NCI-H460 (cell line): Measurements from ENCODE around the gene INSYN1. TPM values are rescaled to one million over a fixed set of nuclear protein-coding genes. Genes with fewer than 3 reads are reported as not detected.
"Not testable (repeated sequence)": the region's sequence is repeated elsewhere in the genome, so short reads cannot be mapped to it uniquely, and the experiment has no call there.

ENCODE experiments used
- DNase-seq: peaks from one replicate; pipeline ENCODE4 v3.0.0-alpha.2; 2016; ENCODE audit warnings: low read depth; ENCODE audit errors: extremely low read depth
- total RNA-seq: library from RNA; depleted of rRNA; stranded (reverse); fragments of >200 nt; shearing (Covaris generic); gene quantifications from 2 replicates; pipeline ENCODE4 v1.2.3, GENCODE V29; 2014

Gene INSYN1
- total RNA-seq, 1 experiment from 2014 or later = 0.02 TPM

DNA sequence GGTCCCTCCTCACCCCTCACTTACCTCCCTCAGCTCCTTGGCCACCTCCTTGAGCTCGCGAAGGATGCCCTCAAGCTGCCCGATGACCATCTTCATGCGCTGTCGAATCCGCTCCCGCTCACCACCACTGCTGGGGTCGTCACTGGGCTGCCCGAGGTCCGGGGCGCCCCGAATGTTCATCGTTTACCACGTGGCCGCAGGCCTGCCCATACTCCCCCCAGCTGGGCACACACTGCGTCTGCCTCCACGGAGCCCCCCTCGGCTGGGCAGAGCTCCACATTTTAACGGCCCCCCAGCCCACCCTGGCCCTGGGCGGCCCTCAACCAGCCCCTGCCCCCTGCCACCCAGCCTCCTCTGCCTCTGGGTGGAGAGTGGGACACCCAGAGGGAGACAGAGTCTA lies 2.2 kb downstream of the INSYN1 start:
- no peak for DNase-seq

DNA sequence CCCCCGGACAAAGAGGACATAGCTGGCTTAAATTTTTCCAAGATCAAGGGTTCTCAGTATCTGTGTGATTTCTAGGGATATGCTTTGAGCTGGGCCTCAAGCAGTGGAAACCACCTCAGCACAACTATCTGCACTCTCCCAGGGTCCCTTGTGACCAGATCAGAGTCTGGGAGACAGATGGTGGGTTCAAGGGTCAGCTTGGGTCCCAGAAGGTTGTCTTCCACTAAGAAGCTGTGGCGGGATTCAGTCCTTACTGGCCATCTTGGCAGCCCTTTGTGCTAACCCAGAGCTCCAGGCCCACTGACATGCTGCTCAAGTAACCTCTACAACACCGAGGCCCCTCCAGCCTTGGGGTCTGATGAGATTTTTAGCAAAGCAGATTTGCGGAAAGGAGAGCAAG lies 2.7 kb downstream of the INSYN1 start:
- DNase-seq = no peak

DNA sequence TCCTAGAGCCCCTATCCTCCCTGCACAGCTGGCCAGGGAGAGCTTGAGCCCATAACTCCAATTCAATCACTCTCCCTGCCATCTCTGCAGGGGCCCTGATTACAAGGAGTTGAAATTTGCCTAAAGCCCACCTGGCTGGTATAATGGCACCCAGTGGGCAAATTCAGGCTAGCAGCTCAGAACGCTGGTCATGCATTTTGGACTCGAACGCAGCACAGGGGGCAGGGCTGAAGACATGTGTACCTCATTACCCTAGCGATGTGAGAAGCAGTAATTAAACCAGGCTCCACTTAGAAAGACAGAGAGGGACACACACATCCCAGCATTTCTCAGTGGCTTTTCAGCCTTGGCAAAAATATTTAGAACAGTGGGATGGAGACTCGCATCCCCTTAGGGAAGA lies 3.2 kb downstream of the INSYN1 start:
- DNase-seq = no peak

DNA sequence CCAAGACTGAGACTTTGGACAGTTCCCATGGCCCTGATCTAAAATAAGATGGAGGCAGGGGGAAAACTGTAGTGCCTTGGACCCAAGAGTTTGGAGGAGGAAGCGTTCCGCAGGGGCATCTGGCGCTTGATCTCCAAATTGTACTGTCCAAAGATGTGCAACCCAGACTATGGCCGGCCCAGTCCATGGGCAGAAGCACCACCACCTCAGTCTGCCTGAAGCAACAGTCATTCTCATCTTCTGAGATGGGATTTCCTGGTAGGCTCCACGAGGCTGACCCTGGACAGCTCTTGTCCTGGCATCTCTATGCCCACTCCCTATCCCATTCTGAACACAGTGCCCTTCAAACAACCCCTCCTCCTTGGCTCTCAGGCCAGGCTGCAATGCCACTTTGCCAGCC lies 3.6 kb downstream of the INSYN1 start:
- DNase-seq = no peak

DNA sequence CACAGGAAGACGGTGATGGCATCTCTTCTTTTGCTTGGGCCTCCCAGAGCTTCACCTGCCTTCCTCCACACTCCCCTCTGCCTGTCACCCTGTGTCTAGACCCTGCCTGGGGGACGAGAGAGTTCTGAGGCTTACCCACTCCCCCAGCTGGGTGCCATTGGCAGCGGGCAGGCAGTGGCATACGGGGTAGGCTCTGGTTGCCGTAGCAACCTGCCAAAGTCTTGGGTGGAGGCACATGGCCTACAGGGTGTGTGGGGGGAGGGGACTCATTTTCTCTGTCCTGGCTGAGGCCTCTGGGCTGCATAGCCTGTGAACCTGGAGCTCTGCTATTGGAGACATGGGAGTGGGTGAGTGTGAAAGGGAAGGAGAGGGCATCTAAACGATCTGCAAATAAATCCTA lies 4.4 kb downstream of the INSYN1 start:
- DNase-seq = no peak

DNA sequence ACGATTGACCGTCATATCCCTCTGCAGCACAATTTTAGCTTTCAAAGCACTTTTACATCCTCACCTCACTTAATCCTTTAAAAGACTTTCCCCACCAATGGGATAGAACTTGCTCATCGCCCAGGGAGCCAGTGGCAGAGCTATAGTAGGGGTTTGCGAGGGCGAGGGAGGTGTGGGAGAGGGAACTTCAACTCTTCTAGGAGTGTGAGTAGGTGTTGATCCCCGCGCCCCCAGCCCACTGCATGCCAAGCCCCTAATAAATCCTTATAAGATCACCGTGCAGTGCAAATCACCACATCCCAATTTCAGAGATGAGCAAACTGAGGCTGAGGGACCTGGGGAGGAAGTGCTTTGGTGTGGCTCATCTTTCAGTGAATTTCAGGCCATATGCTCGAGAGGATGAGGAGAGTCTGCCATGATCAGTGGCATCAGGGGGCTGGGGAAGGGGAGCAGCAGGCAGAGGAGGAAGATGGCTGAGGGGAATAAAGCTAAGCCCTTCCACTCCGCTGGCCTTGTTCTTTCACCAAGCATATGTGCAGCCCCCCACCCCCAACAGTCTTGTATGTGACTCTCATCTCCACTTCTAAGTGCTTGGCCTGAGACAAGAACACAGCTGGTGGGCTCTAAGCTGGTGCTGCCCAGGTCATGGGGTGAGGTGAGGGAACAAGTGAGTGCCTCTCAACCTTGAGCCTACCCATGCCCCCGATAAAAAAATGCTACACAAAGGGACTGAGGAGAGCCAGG lies 5.1 kb downstream of the INSYN1 start:
- no peak for DNase-seq

DNA sequence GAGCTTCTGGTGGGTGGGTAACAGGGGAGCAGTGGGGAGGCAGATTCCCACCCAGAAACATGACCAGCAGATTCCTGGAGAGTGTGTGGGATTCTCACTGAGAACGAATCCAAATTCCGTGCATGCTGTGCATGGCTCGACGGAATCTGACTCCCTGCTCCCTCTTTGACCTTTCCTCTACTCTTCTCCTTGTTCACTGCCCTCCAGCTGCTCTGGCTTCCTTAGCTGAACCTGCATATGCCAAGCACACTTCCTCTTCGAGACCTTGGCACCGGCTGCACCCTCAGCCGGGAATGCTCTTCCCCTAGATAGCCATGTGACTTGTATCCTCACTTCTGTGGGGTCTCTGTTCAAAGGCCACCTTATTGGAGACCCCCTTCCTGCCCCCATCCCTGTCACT lies 6.3 kb downstream of the INSYN1 start:
- no peak for DNase-seq

DNA sequence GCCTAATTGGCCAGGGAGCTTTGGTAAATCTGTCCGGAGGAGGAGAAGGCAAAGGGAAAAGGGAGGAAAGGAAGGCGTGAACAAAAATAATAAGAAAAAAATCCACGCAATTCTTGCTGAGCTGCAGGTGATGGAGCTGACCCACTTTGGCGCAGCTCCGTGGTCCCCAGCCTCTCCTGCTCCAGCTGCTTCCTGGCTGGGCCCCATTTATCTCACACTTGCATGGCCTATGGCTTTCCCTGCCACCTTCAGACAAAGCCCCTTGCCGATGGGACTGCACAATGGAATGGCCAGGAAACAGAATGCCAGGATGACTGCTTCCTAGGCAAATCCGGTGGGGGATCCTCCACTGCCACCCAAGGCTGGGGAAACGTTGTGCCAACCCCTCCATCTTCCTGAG lies 6.9 kb downstream of the INSYN1 start:
- no peak for DNase-seq

DNA sequence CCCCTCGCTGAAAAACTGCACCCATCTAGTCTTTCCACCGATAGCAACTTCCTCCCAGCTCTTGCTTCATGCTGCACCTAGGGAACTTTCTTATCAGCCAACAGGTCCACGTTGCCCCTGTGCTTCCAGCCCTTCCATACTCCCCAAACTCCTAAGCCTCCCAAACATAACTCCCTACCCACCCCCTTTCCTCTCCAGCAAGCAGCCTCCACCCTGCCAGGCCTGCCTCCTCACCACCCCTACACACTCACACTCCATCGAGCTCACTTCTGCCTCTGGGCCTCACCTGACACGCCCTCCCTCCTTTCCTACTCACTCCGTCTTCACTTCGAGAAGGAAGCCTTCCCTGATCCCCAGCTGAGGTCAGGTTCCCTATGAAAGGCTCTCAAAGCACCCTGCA lies 8.1 kb downstream of the INSYN1 start:
- DNase-seq = no peak

DNA sequence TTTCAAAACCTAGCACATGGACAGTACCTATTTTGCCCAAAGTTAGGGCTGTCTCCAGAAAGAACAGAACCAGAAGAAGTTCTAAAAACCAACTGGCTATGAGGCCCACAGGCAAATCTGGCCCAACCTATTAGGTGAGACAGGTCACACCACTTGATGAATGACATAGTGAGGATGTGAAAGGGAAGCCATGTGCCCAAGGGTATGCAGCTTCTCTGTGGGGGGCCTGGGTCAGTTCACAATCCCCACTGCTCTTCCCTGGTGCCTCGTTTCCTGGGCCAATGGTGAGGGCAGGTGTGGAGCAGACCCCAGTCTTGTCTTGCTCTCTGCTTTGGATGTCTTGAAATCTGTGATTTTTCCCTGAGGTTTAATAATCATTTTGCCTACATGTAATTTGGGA lies 8.9 kb downstream of the INSYN1 start:
- DNase-seq = no peak

DNA sequence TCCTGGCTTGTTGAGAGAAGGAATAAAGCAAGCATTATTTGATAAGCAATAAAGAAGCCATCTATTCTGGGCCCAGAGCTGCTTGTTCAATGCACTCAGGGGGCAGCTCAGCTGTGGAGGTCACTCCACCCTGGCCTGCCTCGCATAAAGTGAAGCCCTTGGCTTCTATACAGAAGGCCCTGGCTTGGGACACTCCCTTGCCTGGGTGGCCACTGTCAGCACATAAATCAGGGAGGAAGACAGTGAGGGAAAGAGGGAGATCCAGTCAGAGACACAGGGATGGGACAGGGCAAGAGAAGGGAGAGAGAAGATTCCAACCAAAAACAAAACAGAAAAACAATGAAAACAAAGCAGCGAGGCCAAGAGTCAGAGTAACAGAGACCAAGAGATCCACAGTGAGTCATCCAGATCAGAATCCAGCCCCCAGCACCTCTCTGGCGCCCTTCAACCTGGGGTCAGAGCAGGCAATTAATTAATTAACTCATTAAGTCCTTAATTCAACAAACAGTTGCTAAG lies 11.8 kb downstream of the INSYN1 start:
- DNase-seq = no peak

DNA sequence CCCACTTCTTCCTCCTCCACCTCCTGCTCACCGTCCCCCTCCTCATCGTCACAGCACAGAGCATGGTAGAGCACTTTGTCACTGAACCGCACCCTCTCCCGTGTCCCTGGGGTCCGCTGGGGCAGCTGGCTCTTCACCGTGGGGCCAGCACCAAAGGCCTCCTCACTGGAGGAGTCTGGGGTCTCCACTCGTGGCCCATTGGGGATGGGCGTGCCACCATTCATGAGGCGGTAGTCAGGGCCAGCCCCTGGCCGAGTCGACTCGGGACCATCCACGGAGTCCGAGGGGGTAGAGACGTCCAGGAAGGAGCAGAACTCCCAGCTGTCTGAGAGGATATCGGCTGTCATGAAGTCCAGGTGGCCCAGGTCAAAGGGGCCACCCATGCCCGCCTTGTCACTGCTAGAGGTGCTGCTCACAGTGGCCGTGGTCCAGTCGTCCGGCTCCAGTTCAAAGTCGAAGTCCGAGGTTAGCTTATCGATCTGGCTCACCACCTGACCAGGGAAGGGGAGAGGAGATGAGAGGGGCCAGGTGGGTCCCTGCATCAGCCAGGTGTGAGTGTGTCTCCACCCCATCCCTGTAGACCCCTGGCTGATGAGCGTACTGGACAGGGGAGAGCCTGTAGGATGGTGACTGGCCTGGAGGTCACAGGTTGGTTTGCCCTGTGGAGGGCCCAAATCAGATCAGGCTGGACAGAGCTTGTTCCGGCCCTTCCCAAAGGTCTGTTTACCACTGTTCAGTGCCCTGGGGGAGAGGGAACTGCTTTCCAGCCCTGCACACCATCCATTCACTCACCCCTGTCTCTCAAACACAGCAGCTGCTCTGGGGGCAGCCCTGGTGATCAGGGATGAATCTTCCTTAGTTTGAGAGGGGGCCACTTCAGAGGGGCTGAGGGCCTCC lies 12.8 kb downstream of the INSYN1 start:
- DNase-seq = no peak

DNA sequence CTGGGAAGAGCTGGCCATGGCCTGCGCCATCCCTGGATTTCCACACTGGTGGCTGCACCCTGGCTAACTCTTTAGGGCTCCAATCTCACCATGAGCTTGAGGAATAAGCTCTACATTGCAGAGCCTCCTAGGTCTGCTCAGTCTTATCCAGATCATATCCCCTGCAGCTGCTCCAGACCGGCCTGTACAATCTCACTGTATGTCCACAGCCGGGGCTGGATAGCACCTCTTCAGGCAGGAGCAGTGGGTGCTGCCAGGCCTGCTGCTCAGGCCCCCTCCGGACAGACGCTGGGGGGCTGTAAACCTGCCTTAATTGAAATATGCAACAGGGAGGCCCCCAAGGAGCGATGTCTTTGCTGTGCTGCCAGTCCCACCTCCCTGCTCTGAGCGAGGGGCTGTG lies 15.6 kb downstream of the INSYN1 start:
- DNase-seq = no peak

DNA sequence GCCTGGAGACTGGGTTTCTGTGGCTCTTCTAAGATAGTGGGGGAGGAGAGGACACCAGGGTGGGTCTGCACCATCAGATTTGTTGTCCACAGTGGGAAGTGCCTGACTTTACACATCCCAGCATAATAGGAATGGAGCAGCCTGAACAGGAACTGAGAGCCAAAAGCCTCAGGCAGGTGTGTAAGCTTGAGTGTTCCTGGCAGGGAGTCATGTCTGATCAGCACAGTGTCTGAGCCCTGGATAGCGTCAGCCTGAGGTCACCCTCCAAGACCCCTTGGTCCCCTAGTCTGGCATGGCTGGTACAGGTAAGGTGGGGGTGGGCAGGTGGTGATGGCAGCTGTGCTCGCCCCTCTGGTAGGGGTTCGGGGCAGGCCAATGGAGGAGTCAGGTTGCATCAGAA lies 20.2 kb downstream of the INSYN1 start:
- no peak for DNase-seq

DNA sequence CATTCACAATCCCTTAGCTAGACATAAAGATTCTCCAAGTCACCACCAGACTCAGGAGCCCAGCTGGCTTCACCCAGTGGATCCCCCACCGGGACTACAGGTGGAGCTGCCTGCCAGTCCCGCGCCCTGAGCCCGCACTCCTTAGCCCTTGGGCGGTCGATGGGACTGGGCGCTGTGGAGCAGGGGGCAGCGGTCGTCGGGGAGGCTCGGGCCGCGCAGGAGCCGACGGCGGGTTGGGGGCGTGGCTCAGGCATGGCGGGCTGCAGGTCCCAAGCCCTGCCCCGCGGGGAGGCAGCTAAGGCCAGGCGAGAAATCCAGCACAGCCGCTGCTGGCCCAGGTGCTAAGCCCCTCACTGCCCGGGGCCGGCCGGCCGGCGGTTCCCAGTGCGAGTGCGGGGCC lies 21.1 kb downstream of the INSYN1 start:
- not testable (repeated sequence) for DNase-seq

DNA sequence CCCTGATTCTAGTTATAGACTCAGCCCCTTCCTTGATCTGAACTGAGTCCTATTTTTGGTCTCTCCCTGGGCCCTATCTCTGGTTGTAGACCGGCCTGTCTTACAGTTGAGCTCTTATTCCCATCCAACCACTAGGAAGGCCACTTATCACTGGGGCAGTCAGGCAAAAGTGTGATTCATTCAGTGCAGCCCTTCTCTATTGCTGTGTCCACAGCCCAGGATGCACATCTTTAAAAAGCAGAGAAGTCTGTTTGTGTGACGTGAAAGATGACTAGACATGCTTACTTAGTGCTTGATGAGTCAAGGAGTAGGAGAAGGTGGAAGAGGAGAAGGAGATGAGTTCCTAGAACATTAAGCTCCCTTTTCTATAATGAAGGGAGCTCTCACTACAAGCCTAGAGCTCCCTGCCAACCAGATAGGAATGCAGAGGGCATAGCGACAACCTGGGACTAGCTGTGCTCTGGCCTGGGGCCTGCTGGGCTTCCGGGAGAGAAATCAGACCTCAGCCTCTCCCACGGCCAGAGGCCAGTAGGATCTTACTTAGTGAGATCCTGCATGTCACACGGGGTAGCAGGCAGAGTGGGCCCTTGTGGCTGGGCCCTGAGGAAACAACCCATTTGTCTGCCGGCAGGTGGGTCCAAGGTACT lies 25.7 kb downstream of the INSYN1 start:
- no peak for DNase-seq

DNA sequence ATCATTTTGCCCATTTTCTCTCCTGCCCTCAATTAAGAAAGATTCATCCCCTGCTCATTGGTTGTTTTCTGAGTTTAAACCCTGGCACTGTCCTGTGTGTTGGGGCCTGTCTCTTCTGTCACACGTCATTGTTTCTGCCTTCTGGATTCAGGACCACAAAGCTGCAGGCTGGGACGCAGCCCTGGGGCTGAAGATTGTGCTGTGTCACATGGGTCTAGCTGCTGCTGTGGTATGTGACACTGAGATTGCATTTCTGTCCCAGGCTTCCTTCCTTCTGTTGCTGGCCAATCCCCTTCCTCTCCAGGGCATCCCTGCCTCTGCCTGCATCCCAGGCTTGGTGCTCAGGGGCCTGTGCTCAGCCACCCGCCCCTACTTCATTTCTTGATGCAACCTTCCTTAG lies 28.9 kb downstream of the INSYN1 start:
- DNase-seq = no peak

DNA sequence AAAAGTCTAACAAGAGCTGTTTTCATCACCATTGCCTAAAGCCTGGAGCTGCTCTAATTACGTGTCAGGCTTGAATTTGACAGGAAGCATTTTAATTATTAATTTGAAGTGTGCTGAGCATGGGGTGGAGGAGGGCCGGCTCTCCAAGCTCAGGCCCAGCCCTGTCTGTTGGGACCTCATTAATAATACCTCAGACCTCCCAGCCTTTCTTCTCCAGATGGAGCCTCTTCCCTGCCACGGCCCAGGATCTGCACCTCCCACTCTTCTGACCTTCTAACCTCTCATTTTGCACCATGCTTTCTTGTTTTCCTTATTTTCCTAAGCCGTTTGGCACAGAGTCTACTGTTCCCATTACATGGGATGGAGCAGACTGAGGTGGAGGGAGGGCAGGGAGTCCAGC lies 30.0 kb downstream of the INSYN1 start:
- DNase-seq = no peak

DNA sequence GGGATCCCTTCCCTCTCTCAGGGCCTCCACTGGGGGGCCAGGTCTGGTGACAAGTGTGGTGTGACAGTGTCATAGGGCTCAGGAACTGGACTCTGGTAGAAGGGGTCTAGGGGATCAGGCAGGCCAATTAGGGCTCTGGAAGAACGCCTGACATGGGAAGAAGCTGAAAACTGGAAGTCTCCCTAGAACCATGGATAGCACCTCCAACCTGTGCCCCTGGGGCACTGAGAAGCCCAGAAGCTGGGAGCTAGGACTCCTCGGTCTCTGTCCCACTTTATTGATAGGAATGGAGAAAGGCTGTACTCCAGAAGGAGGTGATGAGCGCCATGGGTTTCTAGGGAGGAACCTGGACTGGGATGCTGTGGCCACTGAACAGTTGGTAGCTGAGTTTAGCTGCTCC lies 30.7 kb downstream of the INSYN1 start:
- no peak for DNase-seq

DNA sequence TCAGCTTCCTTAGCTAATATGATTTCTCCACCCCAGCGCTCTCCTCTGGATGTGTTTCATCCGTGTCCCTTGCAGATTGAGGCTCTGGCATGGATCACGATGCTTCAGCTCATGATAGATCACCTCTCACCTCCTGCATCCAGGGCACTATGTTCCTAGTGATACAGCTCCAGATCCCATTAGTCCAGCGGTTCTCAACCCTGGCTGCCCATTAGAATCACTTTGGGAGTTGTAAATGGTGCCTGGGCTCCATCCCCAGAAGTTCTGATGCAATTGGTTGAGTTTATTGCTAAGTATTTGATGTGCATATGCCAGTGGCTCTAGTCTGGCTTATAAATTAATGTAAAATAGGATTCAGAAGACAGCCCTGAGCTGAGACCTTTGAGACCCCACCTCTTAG lies 34.5 kb downstream of the INSYN1 start:
- no peak for DNase-seq

DNA sequence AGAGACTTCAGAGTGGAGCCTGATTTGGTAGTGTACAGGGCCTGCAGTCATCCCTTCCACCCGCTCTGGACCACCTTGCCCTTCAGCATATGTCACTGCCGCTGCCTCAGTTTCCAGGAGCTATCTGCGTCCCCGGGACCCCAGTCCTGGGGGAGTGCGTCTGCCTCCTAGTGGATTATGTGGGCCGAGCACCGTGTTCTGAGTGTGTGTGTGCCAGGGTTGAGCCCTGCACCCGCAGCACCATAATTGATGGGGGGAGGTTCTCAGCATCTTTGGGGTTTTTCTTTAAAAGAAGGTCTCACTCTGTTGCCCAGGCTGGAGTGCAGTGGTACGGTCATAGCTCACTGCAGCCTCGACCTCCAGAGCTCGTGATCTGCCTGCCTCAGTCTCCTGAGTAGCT lies 35.3 kb downstream of the INSYN1 start:
- DNase-seq = no peak
